Common myeloid progenitor, CD34-positive (primary cell): ENCODE measurements around the gene SLFN5.

Experiments used
- CTCF ChIA-PET: fragments of 350-600 bp; sonication (Branson Sonifier 250); formaldehyde crosslinking; loops from one replicate; lab custom pipeline; 2021; ENCODE audit warnings: antibody characterized with exemption; lab: Charles Lee
- POLR2A ChIA-PET: fragments of 350-600 bp; sonication (Branson Sonifier 250); formaldehyde crosslinking; loops from one replicate; lab custom pipeline; 2021; ENCODE audit warnings: antibody characterized with exemption; lab: Charles Lee
- DNase-seq, 3 donors: peaks; one replicate each; pipeline versions ENCODE4 v3.0.0 to v3.0.0-alpha.2; 2013
- H3K27ac ChIP-seq, 2 experiments: 1 replicate in 1 of 2; 2 replicates in 1 of 2; pipeline ENCODE4 v1.7.0; 2013; ENCODE audit warnings: inconsistent platforms in 2 of 2, low read length in 2 of 2, mild to moderate bottlenecking in 2 of 2, low read depth in 1 of 2, moderate library complexity in 1 of 2; ENCODE audit not compliant: severe bottlenecking in 2 of 2, insufficient read depth in 1 of 2, poor library complexity in 1 of 2
- H3K27me3 ChIP-seq, 5 experiments: replicated peaks in 2 of 5; 1 replicate in 3 of 5; 2 replicates in 2 of 5; pipeline versions ENCODE4 v1.6.1 to v1.7.0; 2013; ENCODE audit warnings: low read length in 4 of 5, mild to moderate bottlenecking in 2 of 5, moderate library complexity in 2 of 5, inconsistent platforms in 1 of 5; ENCODE audit not compliant: insufficient read depth in 5 of 5, control insufficient read depth in 4 of 5
- H3K36me3 ChIP-seq, 4 experiments: 1 replicate in 2 of 4; 2 replicates in 2 of 4; pipeline versions ENCODE4 v1.6.1 to v1.7.0; 2013; ENCODE audit warnings: low read length in 3 of 4, control low read depth in 1 of 4, mild to moderate bottlenecking in 1 of 4; ENCODE audit not compliant: control insufficient read depth in 4 of 4, insufficient read depth in 4 of 4
- H3K4me1 ChIP-seq, 4 experiments: 1 replicate in 3 of 4; 2 replicates in 1 of 4; pipeline versions ENCODE4 v1.6.1 to v1.7.1; 2013; ENCODE audit warnings: low read length in 3 of 4, mild to moderate bottlenecking in 3 of 4, control low read depth in 1 of 4, inconsistent platforms in 1 of 4, moderate library complexity in 1 of 4; ENCODE audit not compliant: control insufficient read depth in 4 of 4, insufficient read depth in 4 of 4; ENCODE audit errors: control extremely low read depth in 1 of 4
- H3K4me3 ChIP-seq, 7 experiments: 1 replicate in 4 of 7; 2 replicates in 3 of 7; pipeline versions ENCODE4 v1.5.1 to v1.7.0; 2013; ENCODE audit warnings: mild to moderate bottlenecking in 7 of 7, low read length in 6 of 7, moderate library complexity in 6 of 7, inconsistent platforms in 2 of 7, low read depth in 2 of 7, control low read depth in 1 of 7; ENCODE audit not compliant: insufficient read depth in 4 of 7, control insufficient read depth in 1 of 7; ENCODE audit errors: extremely low read depth in 1 of 7
- H3K9me3 ChIP-seq, 5 experiments: 1 replicate in 4 of 5; 2 replicates in 1 of 5; pipeline versions ENCODE4 v1.6.1 to v1.7.1; 2013; ENCODE audit warnings: low read length in 4 of 5, mild to moderate bottlenecking in 2 of 5, inconsistent platforms in 1 of 5, low read depth in 1 of 5, moderate library complexity in 1 of 5; ENCODE audit not compliant: control insufficient read depth in 4 of 5, insufficient read depth in 2 of 5; ENCODE audit errors: control extremely low read depth in 1 of 5
- WGBS: methylation state at CpG from one replicate; pipeline ENCODE4 v1.1.5; 2013; ENCODE audit not compliant: insufficient coverage; 5-methylcytosine and 5-hydroxymethylcytosine counted together

Gene SLFN5

GRCh38 chr17:35244341-35245195, 1.7 kb downstream of the SLFN5 start:
- WGBS = 15% methylated on average over 8 of the region's 13 CpGs
- Histone ChIP-seq H3K4me1 (peaks cover 0 to 34% (median 29%) of the 10 kb centered on the region in 4 experiments), H3K36me3 (no peaks in the 10 kb centered on the region), H3K4me3 (peak overlapping the region in 2 of 7 experiments; percentile 29 to 43), H3K27me3 (peaks cover 0 to 50% (median 11%) of the 10 kb centered on the region in 5 experiments), H3K27ac (no peak overlapping the region), H3K9me3 (no peaks in the 10 kb centered on the region)
- POLR2A ChIA-PET = no interaction called here
- CTCF ChIA-PET = no interaction called here
- DNase-seq = peak; percentile 9 to 81 (median 33)

GRCh38 chr17:35245196-35245486, 2.3 kb downstream of the SLFN5 start:
- CTCF ChIA-PET = no interaction called here

GRCh38 chr17:35252651-35253050, 9.8 kb downstream of the SLFN5 start:
- ChIA-PET CTCF (no interaction called here), POLR2A (no interaction called here)

More at GRCh38 chr17:35245196-35245486, 2.3 kb downstream of the SLFN5 start:
- peak in 1 of 3 donors; percentile 27 for DNase-seq
- H3K27ac ChIP-seq = no peak overlapping the region
- H3K4me1 ChIP-seq = peaks cover 0 to 34% (median 29%) of the 10 kb centered on the region in 4 experiments
- peaks cover 0 to 45% (median 11%) of the 10 kb centered on the region in 5 experiments for H3K27me3 ChIP-seq
- POLR2A ChIA-PET = no interaction called here
- 100% methylated on average over 1 of the region's 1 CpG for WGBS
- H3K36me3 ChIP-seq = no peaks in the 10 kb centered on the region
- no peak overlapping the region for H3K4me3 ChIP-seq
- H3K9me3 ChIP-seq = no peaks in the 10 kb centered on the region

GRCh38 chr17:35254107-35254773, 11.4 kb downstream of the SLFN5 start:
- ChIA-PET POLR2A (no interaction called here), CTCF (no interaction called here)
- no peak for DNase-seq
- Histone ChIP-seq H3K27ac (no peak overlapping the region), H3K27me3 (peaks cover 0 to 17% (median 5%) of the 10 kb centered on the region in 5 experiments), H3K36me3 (no peaks in the 10 kb centered on the region), H3K4me3 (no peak overlapping the region), H3K9me3 (no peaks in the 10 kb centered on the region), H3K4me1 (no peaks in the 10 kb centered on the region)
- 98% methylated on average over 7 of the region's 8 CpGs for WGBS

More at GRCh38 chr17:35252651-35253050, 9.8 kb downstream of the SLFN5 start:
- Histone ChIP-seq H3K27ac (no peak overlapping the region), H3K36me3 (no peaks in the 10 kb centered on the region), H3K27me3 (peaks cover 0 to 27% (median 13%) of the 10 kb centered on the region in 5 experiments), H3K9me3 (no peaks in the 10 kb centered on the region), H3K4me3 (no peak overlapping the region), H3K4me1 (no peaks in the 10 kb centered on the region)
- WGBS = 90% methylated on average over 2 of the region's 2 CpGs
- no peak for DNase-seq

- Histone ChIP-seq H3K27ac (no peak overlapping the region), H3K9me3 (no peaks in the 10 kb centered on the region), H3K27me3 (peaks cover 0 to 22% (median 4%) of the 10 kb centered on the region in 5 experiments), H3K4me1 (no peaks in the 10 kb centered on the region), H3K4me3 (no peak overlapping the region), H3K36me3 (no peaks in the 10 kb centered on the region)
- ChIA-PET POLR2A (no interaction called here), CTCF (no interaction called here)
- WGBS = 100% methylated on average over 4 of the region's 4 CpGs
- no peak for DNase-seq
Observed at GRCh38 chr17:35255316-35255715, 12.4 kb downstream of the SLFN5 start.

- peaks cover 0 to 22% (median 4%) of the 10 kb centered on the region in 5 experiments for H3K27me3 ChIP-seq
- H3K4me1 ChIP-seq = no peaks in the 10 kb centered on the region
- no peak overlapping the region for H3K27ac ChIP-seq
- 79% methylated on average over 3 of the region's 5 CpGs for WGBS
- ChIA-PET POLR2A (no interaction called here), CTCF (no interaction called here)
- H3K9me3 ChIP-seq = no peaks in the 10 kb centered on the region
- no peak for DNase-seq
- no peaks in the 10 kb centered on the region for H3K36me3 ChIP-seq
- no peak overlapping the region for H3K4me3 ChIP-seq
Observed at GRCh38 chr17:35256629-35257028, 13.8 kb downstream of the SLFN5 start.

- CTCF ChIA-PET = no interaction called here
- Histone ChIP-seq H3K27ac (no peak overlapping the region), H3K4me1 (no peaks in the 10 kb centered on the region)
Observed at GRCh38 chr17:35257208-35257659, 14.4 kb downstream of the SLFN5 start.

More at GRCh38 chr17:35257208-35257659, 14.4 kb downstream of the SLFN5 start:
- no peaks in the 10 kb centered on the region for H3K9me3 ChIP-seq
- no peak overlapping the region for H3K4me3 ChIP-seq
- WGBS = 57% methylated on average over 3 of the region's 4 CpGs
- no peak for DNase-seq
- POLR2A ChIA-PET = no interaction called here
- H3K27me3 ChIP-seq = peaks cover 0 to 22% (median 3%) of the 10 kb centered on the region in 5 experiments
- H3K36me3 ChIP-seq = no peaks in the 10 kb centered on the region
